ENCODE data around the gene NEAT1.

- TF ChIP-seq, protein P1, sequence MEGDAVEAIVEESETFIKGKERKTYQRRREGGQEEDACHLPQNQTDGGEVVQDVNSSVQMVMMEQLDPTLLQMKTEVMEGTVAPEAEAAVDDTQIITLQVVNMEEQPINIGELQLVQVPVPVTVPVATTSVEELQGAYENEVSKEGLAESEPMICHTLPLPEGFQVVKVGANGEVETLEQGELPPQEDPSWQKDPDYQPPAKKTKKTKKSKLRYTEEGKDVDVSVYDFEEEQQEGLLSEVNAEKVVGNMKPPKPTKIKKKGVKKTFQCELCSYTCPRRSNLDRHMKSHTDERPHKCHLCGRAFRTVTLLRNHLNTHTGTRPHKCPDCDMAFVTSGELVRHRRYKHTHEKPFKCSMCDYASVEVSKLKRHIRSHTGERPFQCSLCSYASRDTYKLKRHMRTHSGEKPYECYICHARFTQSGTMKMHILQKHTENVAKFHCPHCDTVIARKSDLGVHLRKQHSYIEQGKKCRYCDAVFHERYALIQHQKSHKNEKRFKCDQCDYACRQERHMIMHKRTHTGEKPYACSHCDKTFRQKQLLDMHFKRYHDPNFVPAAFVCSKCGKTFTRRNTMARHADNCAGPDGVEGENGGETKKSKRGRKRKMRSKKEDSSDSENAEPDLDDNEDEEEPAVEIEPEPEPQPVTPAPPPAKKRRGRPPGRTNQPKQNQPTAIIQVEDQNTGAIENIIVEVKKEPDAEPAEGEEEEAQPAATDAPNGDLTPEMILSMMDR (IDR thresholded peaks at IDR 0.05 in 4 of 5, conservative IDR thresholded peaks at IDR 0.05 in 1 of 5) = no peak
- TF ChIP-seq POLR2A (IDR thresholded peaks at IDR 0.05) = no peak
Measured at GRCh38 chr11:65486570-65487466, 64.2 kb downstream of the NEAT1 start.

All from gastrocnemius medialis (tissue), 4 donors.